ENCODE measurements around the gene TECTA.

DNA sequence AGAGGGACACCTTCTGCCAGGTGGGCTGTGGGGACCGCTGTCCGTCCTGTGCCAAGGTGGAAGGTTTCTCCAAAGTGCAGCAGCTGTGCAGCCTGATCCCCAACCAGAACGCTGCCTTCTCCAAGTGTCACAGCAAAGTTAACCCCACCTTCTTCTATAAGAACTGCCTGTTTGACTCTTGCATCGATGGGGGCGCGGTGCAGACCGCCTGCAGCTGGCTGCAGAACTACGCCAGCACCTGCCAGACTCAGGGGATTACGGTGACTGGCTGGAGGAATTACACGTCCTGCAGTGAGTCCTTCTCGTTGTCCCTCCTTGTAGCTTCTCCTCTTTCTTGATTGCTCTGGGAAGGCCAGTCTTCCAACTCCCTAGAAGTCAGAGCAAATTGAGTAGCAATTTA lies 44.8 kb downstream of the TECTA start:
- TF ChIP-seq, protein P1, sequence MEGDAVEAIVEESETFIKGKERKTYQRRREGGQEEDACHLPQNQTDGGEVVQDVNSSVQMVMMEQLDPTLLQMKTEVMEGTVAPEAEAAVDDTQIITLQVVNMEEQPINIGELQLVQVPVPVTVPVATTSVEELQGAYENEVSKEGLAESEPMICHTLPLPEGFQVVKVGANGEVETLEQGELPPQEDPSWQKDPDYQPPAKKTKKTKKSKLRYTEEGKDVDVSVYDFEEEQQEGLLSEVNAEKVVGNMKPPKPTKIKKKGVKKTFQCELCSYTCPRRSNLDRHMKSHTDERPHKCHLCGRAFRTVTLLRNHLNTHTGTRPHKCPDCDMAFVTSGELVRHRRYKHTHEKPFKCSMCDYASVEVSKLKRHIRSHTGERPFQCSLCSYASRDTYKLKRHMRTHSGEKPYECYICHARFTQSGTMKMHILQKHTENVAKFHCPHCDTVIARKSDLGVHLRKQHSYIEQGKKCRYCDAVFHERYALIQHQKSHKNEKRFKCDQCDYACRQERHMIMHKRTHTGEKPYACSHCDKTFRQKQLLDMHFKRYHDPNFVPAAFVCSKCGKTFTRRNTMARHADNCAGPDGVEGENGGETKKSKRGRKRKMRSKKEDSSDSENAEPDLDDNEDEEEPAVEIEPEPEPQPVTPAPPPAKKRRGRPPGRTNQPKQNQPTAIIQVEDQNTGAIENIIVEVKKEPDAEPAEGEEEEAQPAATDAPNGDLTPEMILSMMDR (IDR thresholded peaks at IDR 0.05) = no peak
- TF ChIP-seq ZFX (IDR thresholded peaks at IDR 0.05; ENCODE audit: borderline replicate concordance) = no peak

Data from 22Rv1 (cell line).